Transverse colon (tissue), 4 donors: ENCODE results near the gene PDIA5. TPM values are rescaled to one million over a fixed set of nuclear protein-coding genes. Genes with fewer than 3 reads are reported as not detected.

Source experiments
- DNase-seq: peaks from one replicate; pipeline ENCODE4 v3.0.0-alpha.2; 2019
- H3K27ac ChIP-seq, 4 donors: fragments of 200-600 bp; sonication (generic); 2 replicates each; pipeline ENCODE4 v1.5.1; 2016 to 2018; ENCODE audit warnings: inconsistent platforms in 4 of 4
- H3K27me3 ChIP-seq: fragments of 200-600 bp; sonication (generic); 2 replicates; pipeline ENCODE4 v1.5.1; 2017; ENCODE audit warnings: inconsistent platforms
- H3K36me3 ChIP-seq, 4 donors: fragments of 200-600 bp; sonication (generic); 2 replicates each; pipeline ENCODE4 v1.5.1; 2017 to 2019; ENCODE audit warnings: inconsistent platforms in 4 of 4
- H3K4me1 ChIP-seq, 4 donors: fragments of 200-600 bp; sonication (generic); 2 replicates each; pipeline ENCODE4 v1.5.1; 2017 to 2020; ENCODE audit warnings: inconsistent platforms in 4 of 4
- H3K4me3 ChIP-seq, 4 donors: fragments of 200-600 bp; sonication (generic); 1 replicate in 1 of 4; 2 replicates in 3 of 4; pipeline versions ENCODE4 v1.5.1 to v1.6.1; 2017 to 2019; ENCODE audit warnings: inconsistent platforms in 4 of 4
- H3K9me3 ChIP-seq, 2 donors: fragments of 200-600 bp; sonication (generic); 2 replicates each; pipeline ENCODE4 v1.5.1; 2017 to 2019; ENCODE audit warnings: inconsistent platforms in 2 of 2
- EP300 ChIP-seq: sonication (generic); formaldehyde crosslinking; IDR thresholded peaks from one replicate; pipeline ENCODE4 v1.6.1; 2017; ENCODE audit warnings: antibody characterized with exemption, low read depth
- POLR2A ChIP-seq: fragments of 450-650 bp; IDR thresholded peaks from one replicate; pipeline ENCODE4 v1.6.1; 2016; ENCODE audit warnings: antibody characterized with exemption, mild to moderate bottlenecking, moderate library complexity
- POLR2AphosphoS5 ChIP-seq, 3 donors: sonication (generic); formaldehyde crosslinking; IDR thresholded peaks; one replicate each; pipeline ENCODE4 v1.6.1; 2016; ENCODE audit warnings: antibody characterized with exemption in 3 of 3
- WGBS, 2 donors: methylation state at CpG; one replicate each; pipeline ENCODE4 v1.1.5; 2018; ENCODE audit warnings: low coverage in 1 of 2; 5-methylcytosine and 5-hydroxymethylcytosine counted together
- in situ Hi-C, 4 donors: fragments of 200-750 bp; cut with MboI; loops; one replicate each; pipeline versions ENCODE4 v1.15.0 to v1.15.1; 2017; ENCODE audit warnings: low sequenced_read_pairs in 3 of 4, low pct_ligation_motif_present in 1 of 4, low pct_unique_long_range_greater_than_20kb in 1 of 4
- intact Hi-C: fragments of 100-400 bp; cut with DNase I; formaldehyde crosslinking; loops from one replicate; pipeline ENCODE4 v1.15.1; 2023; ENCODE audit warnings: low total_unique reads
- total RNA-seq, 4 donors: library from RNA; depleted of rRNA; stranded (reverse); fragments of >200 nt; gene quantifications; one replicate each; pipeline ENCODE4 v1.1.0, GENCODE V29; 2016
- TF ChIP-seq, protein P1 (sequence below), 5 experiments: fragments of 200-600 bp in 3 of 5; fragments of 450-650 bp in 2 of 5; sonication (generic) in 3 of 5; IDR thresholded peaks; 1 replicate in 2 of 5; 2 replicates in 3 of 5; pipeline ENCODE4 v1.5.1; 2016 to 2017; ENCODE audit warnings: antibody characterized with exemption in 5 of 5, inconsistent platforms in 3 of 5, mild to moderate bottlenecking in 2 of 5, moderate library complexity in 1 of 5

Gene PDIA5
- total RNA-seq, 4 donors from 2014 or later = 17.3 to 185 (median 65.1) TPM

DNA sequence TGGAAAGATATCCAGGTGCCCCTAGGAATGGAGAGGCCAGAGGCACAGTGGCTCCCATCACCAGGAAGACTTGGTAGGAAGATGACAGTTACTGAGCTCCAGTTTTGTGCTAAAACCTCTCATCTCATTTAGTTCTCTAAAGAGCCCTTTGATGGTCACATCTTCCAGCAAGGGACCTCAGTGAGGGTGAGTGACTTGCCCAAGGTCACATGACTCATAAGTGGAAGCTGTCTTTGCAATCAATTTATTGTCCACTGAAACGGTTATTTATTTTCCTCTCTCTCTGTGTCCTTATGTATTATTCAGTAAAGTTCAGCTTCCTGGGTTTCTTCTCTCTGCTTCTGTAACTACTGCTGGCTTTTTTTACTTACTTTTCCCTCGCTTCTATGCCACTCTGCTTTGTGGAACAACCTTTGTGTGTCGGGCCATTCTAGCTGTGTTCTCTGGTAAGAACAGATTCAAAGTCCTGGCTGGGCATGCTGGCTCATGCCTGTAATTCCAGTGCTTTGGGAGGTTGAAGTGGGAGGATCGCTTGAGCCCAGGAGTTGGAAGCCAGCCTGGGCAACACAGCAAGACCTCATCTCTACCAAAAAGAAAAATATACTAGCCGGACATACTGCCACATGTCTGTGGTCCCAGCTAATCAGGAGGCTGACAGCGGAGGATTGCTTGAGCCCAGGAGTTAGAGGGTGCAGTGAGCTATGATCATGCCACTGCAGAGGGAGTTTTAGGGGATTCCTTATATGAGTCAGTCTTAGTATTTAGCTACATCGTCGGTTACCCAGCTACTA lies 55.9 kb downstream of the PDIA5 start:
- no peak overlapping the region for H3K27ac ChIP-seq
- TF ChIP-seq, protein P1, sequence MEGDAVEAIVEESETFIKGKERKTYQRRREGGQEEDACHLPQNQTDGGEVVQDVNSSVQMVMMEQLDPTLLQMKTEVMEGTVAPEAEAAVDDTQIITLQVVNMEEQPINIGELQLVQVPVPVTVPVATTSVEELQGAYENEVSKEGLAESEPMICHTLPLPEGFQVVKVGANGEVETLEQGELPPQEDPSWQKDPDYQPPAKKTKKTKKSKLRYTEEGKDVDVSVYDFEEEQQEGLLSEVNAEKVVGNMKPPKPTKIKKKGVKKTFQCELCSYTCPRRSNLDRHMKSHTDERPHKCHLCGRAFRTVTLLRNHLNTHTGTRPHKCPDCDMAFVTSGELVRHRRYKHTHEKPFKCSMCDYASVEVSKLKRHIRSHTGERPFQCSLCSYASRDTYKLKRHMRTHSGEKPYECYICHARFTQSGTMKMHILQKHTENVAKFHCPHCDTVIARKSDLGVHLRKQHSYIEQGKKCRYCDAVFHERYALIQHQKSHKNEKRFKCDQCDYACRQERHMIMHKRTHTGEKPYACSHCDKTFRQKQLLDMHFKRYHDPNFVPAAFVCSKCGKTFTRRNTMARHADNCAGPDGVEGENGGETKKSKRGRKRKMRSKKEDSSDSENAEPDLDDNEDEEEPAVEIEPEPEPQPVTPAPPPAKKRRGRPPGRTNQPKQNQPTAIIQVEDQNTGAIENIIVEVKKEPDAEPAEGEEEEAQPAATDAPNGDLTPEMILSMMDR (IDR thresholded peaks at IDR 0.05) = no peak
- TF ChIP-seq POLR2A (no peak), POLR2AphosphoS5 (IDR thresholded peaks at IDR 0.05) (no peak), EP300 (no peak)
- H3K9me3 ChIP-seq = no peaks in the 10 kb centered on the region
- no peak for DNase-seq
- WGBS, 2 donors = 65 to 77% methylated on average over 6 to 8 of the region's 8 CpGs
- in situ Hi-C loops (no loop called here), intact Hi-C loops (no loop called here)
- H3K27me3 ChIP-seq = no peaks in the 10 kb centered on the region
- H3K4me3 ChIP-seq = no peak overlapping the region
- H3K36me3 ChIP-seq = no peaks in the 10 kb centered on the region
- H3K4me1 ChIP-seq = no peaks in the 10 kb centered on the region

DNA sequence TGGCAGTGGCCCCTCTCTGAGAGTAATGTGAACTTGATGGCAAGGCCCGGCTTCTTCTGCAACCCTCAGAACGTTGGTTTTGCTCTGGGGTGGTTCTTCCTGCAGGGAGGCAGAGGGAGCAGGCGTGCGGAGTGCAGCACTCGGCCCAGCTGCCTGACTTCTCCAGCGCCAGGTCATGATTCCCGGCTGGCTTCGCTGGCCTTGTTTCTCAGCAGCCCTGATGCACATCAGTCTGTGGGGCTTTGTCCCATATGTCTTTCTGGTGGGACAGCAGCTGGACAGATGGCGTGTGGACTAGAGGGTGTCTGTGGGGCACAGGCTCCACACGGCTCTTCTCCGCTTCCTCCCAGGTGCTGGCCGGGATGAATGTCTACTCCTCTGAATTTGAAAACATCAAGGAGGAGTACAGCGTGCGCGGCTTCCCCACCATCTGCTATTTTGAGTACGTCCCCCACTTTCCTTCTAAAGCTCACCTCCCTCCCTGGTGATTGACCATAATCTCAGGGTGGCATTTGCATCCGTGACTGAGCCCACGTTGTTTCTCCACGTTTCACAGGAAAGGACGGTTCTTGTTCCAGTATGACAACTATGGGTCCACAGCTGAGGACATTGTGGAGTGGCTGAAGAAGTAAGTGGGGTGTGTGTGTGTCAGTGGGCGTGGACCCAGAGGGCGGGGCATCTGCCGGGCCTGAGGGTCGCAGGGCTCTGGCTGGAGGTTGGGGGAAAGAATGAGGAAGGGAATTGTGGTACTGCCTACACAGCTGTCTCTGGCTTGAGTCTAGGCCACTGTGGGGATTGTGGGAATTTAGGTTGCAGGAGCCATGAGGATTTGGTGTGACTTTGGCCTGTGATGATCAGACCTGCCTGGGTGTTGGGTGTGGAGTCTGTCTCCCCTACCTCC lies 57.1 kb downstream of the PDIA5 start:
- in situ Hi-C loops = no loop called here
- WGBS, 2 donors = 84% methylated on average over 24 of the region's 24 CpGs; no CpG with 5 or more reads in 1 of the 2 donors
- H3K4me3 ChIP-seq = no peak overlapping the region
- no peaks in the 10 kb centered on the region for H3K27me3 ChIP-seq
- TF ChIP-seq POLR2A = no peak
- TF ChIP-seq, protein P1 (IDR thresholded peaks at IDR 0.05) = no peak
- TF ChIP-seq POLR2AphosphoS5 (IDR thresholded peaks at IDR 0.05) = no peak
- no peak for TF ChIP-seq EP300
- intact Hi-C loops = no loop called here
- no peak overlapping the region for H3K27ac ChIP-seq
- no peaks in the 10 kb centered on the region for H3K9me3 ChIP-seq
- H3K4me1 ChIP-seq = no peaks in the 10 kb centered on the region
- H3K36me3 ChIP-seq = no peaks in the 10 kb centered on the region
- DNase-seq = no peak

DNA sequence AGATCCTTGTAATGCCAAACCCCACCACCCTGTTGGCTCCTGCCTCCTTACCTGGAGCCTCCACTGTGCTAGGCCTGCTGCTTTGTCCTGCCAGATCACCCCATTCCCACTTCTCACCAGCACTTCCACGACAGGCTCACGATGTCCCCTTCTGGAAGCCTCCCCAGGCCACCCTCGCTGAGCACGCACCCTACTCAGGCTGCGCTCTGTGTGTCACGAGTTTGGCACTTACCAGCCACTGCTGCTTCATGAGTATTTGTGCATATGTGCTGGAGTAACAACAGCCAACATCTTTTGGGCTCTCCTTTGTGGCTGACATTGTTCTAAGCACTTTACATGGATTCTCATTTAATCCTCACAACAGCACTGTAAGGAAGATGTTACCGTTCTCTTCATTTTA lies 58.1 kb downstream of the PDIA5 start:
- TF ChIP-seq EP300 (no peak), POLR2A (no peak), POLR2AphosphoS5 (IDR thresholded peaks at IDR 0.05) (no peak)
- TF ChIP-seq, protein P1 (IDR thresholded peaks at IDR 0.05) = no peak
- H3K27me3 ChIP-seq = no peaks in the 10 kb centered on the region
- 91% methylated on average over 7 of the region's 7 CpGs; no CpG with 5 or more reads in 1 of the 2 donors for WGBS, 2 donors
- no peak overlapping the region for H3K4me3 ChIP-seq
- no peaks in the 10 kb centered on the region for H3K36me3 ChIP-seq
- no peaks in the 10 kb centered on the region for H3K9me3 ChIP-seq
- no peak overlapping the region for H3K27ac ChIP-seq
- DNase-seq = no peak
- H3K4me1 ChIP-seq = peaks cover 0 to 9% (median 5%) of the 10 kb centered on the region in 4 donors
- in situ Hi-C loops (no loop called here), intact Hi-C loops (no loop called here)

DNA sequence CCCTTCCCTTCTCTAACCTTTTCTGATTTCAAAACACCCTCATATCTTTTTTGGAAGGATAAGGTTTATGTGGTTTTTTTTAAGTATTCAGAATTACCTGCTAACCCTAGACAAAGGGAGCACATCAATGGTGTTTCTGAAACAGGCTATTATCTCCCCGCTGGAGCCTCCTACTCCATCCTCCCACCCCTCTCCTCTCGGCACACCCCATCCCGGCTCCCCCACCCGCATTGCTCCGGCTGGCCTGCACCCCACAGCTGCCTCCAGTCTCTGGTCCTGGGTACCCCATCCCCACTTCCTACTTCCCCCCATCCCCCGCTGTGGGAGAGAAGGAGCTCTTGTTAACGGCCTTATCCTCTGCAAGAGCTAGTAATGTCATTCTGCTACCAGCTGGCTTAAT lies 59.2 kb downstream of the PDIA5 start:
- TF ChIP-seq, protein P1 (IDR thresholded peaks at IDR 0.05) = no peak
- TF ChIP-seq POLR2A (no peak), EP300 (no peak), POLR2AphosphoS5 (IDR thresholded peaks at IDR 0.05) (no peak)
- Histone ChIP-seq H3K36me3 (no peaks in the 10 kb centered on the region), H3K4me1 (peaks cover 0 to 16% (median 6%) of the 10 kb centered on the region in 4 donors), H3K27me3 (no peaks in the 10 kb centered on the region), H3K9me3 (no peaks in the 10 kb centered on the region), H3K27ac (no peak overlapping the region), H3K4me3 (no peak overlapping the region)
- intact Hi-C loops (no loop called here), in situ Hi-C loops (no loop called here)
- no peak for DNase-seq
- WGBS, 2 donors = 78 to 85% methylated on average over 7 of the region's 7 CpGs
